Measurements from ENCODE around the gene ARRB2. TPM values are rescaled to one million over a fixed set of nuclear protein-coding genes. Genes with fewer than 3 reads are reported as not detected.
"Not testable (repeated sequence)": the region's sequence is repeated elsewhere in the genome, so short reads cannot be mapped to it uniquely, and the experiment has no call there.

Gene ARRB2
- total RNA-seq, 3 donors from 2014 or later = 25.2 to 67.4 (median 42.3) TPM

- no peak for TF ChIP-seq CTCF (IDR thresholded peaks at IDR 0.05)
- TF ChIP-seq POLR2AphosphoS5 (IDR thresholded peaks at IDR 0.05) = no peak
- no peak for TF ChIP-seq POLR2A (IDR thresholded peaks at IDR 0.05)
- no peaks in the 10 kb centered on the region for H3K9me3 ChIP-seq
- peaks cover 0 to 2% of the 10 kb centered on the region in 2 donors for H3K4me1 ChIP-seq
- no peaks in the 10 kb centered on the region for H3K36me3 ChIP-seq
- H3K4me3 ChIP-seq = peak overlapping the region; percentile 21 to 81 (median 79)
- H3K27me3 ChIP-seq = no peaks in the 10 kb centered on the region
- H3K27ac ChIP-seq = peak overlapping the region in 1 of 2 donors; percentile 27
- DNase-seq (ENCODE audit: low spot score in 2 of 2) = no peak
- intact Hi-C loops (cut with DNase I; ENCODE audit: low total_unique reads) = no loop called here
Observed at GRCh38 chr17:4711661-4712181, 1.3 kb downstream of the ARRB2 start.

- H3K27ac ChIP-seq = no peak overlapping the region
- intact Hi-C loops (cut with DNase I; ENCODE audit: low total_unique reads) = no loop called here
- no peak for TF ChIP-seq POLR2A (IDR thresholded peaks at IDR 0.05)
- TF ChIP-seq CTCF (IDR thresholded peaks at IDR 0.05) = no peak
- TF ChIP-seq POLR2AphosphoS5 (IDR thresholded peaks at IDR 0.05) = no peak
- no peaks in the 10 kb centered on the region for H3K9me3 ChIP-seq
- H3K4me1 ChIP-seq = peaks cover 0 to 2% of the 10 kb centered on the region in 2 donors
- peak overlapping the region in 1 of 3 donors; percentile 21 for H3K4me3 ChIP-seq
- DNase-seq (ENCODE audit: low spot score in 2 of 2) = no peak
- no peaks in the 10 kb centered on the region for H3K27me3 ChIP-seq
- H3K36me3 ChIP-seq = no peaks in the 10 kb centered on the region
Observed at GRCh38 chr17:4712526-4712925, 2.1 kb downstream of the ARRB2 start.

DNA sequence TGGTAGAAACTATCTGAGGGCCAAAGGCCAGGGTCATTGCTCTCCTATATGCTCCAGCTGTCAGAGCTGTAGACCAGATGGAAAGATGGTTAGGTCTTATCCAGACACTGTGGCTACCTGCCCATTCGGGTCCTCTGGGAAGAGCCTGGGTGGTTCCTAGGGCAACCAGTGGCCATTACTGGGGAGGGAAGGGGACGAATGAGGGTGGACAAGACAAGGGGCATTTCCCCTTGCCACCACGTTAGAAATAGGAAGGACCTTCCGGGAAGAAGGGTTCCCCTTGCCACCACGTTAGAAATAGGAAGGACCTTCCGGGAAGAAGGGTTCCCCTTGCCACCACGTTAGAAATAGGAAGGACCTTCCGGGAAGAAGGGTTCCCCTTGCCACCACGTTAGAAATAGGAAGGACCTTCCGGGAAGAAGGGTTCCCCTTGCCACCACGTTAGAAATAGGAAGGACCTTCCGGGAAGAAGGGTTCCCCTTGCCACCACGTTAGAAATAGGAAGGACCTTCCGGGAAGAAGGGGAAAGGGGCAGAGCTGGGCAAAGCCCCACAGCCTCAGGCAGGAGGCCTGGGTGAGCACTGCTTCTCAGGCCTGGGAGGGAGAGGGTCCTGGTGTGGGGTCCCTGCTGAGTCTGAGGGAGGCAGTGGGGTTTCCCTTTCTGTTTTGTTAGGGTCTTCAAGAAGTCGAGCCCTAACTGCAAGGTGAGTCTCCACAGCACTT lies 4.1 kb downstream of the ARRB2 start:
- H3K27me3 ChIP-seq; H3K4me1 ChIP-seq; H3K9me3 ChIP-seq; H3K27ac ChIP-seq; H3K36me3 ChIP-seq; intact Hi-C loops (cut with DNase I; ENCODE audit: low total_unique reads); DNase-seq (ENCODE audit: low spot score in 2 of 2): not testable (repeated sequence)
- peak overlapping the region in 1 of 3 donors; percentile 3 for H3K4me3 ChIP-seq

GRCh38 chr17:4715063-4715744 lies 4.8 kb downstream of the ARRB2 start:
- DNase-seq (ENCODE audit: low spot score in 2 of 2) = no peak
- H3K4me3 ChIP-seq = peak overlapping the region in 1 of 3 donors; percentile 3
- intact Hi-C loops (cut with DNase I; ENCODE audit: low total_unique reads) = no loop called here
- H3K4me1 ChIP-seq = peaks cover 0 to 2% of the 10 kb centered on the region in 2 donors
- H3K27ac ChIP-seq = no peak overlapping the region
- H3K9me3 ChIP-seq = no peaks in the 10 kb centered on the region
- no peaks in the 10 kb centered on the region for H3K27me3 ChIP-seq
- no peaks in the 10 kb centered on the region for H3K36me3 ChIP-seq
- no peak for TF ChIP-seq CTCF (IDR thresholded peaks at IDR 0.05)
- TF ChIP-seq POLR2AphosphoS5 (IDR thresholded peaks at IDR 0.05) = no peak
- no peak for TF ChIP-seq POLR2A (IDR thresholded peaks at IDR 0.05)

DNA sequence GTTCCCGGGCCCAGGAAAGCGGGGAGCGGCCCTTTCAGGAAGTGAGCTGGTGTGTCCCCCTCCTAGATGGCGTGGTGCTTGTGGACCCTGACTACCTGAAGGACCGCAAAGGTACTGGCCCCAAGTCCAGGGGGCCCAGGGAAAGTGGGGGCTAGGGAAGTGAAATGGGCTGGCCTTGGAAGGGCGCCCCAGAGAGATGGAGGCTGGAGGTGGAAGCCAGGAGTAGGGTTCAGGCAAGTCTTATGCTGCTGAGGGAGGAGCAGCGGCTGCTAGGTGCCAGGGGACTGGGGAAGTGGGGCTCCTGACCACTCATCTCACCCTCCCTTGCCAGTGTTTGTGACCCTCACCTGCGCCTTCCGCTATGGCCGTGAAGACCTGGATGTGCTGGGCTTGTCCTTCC lies 5.6 kb downstream of the ARRB2 start:
- no peaks in the 10 kb centered on the region for H3K9me3 ChIP-seq
- no peak overlapping the region for H3K4me3 ChIP-seq
- intact Hi-C loops (cut with DNase I; ENCODE audit: low total_unique reads) = no loop called here
- no peak for DNase-seq (ENCODE audit: low spot score in 2 of 2)
- peaks cover 0 to 2% of the 10 kb centered on the region in 2 donors for H3K4me1 ChIP-seq
- no peak overlapping the region for H3K27ac ChIP-seq
- TF ChIP-seq POLR2AphosphoS5 (IDR thresholded peaks at IDR 0.05) = no peak
- no peak for TF ChIP-seq POLR2A (IDR thresholded peaks at IDR 0.05)
- TF ChIP-seq CTCF (IDR thresholded peaks at IDR 0.05) = no peak
- no peaks in the 10 kb centered on the region for H3K36me3 ChIP-seq
- no peaks in the 10 kb centered on the region for H3K27me3 ChIP-seq
